Measurements from ENCODE around the gene LSM11.

LSM11 gene

GRCh38 chr5:157734436-157734835, 9.1 kb upstream of the LSM11 start:
- no peak for DNase-seq (ENCODE audit: low read depth)

- DNase-seq (ENCODE audit: low read depth), result no peak
Observed at GRCh38 chr5:157735991-157736390, 7.5 kb upstream of the LSM11 start.

- DNase-seq (ENCODE audit: low read depth), result no peak
Observed at GRCh38 chr5:157739388-157740228, 3.9 kb upstream of the LSM11 start.

- no peak for DNase-seq (ENCODE audit: low read depth)
Observed at GRCh38 chr5:157740229-157740610, 3.3 kb upstream of the LSM11 start.

- no peak for DNase-seq (ENCODE audit: low read depth)
Observed at GRCh38 chr5:157741131-157741530, 2.4 kb upstream of the LSM11 start.

GRCh38 chr5:157744051-157745011, 819 bp downstream of the LSM11 start:
- DNase-seq (ENCODE audit: low read depth), result no peak

- no peak for DNase-seq (ENCODE audit: low read depth)
Observed at GRCh38 chr5:157745041-157745456, 1.5 kb downstream of the LSM11 start.

- DNase-seq (ENCODE audit: low read depth), result no peak
Observed at GRCh38 chr5:157747173-157747740, 3.7 kb downstream of the LSM11 start.

- DNase-seq (ENCODE audit: low read depth), result no peak
Observed at GRCh38 chr5:157747766-157748700, 4.5 kb downstream of the LSM11 start.

- no peak for DNase-seq (ENCODE audit: low read depth)
Observed at GRCh38 chr5:157748760-157749461, 5.4 kb downstream of the LSM11 start.

GRCh38 chr5:157749462-157749799, 5.9 kb downstream of the LSM11 start:
- no peak for DNase-seq (ENCODE audit: low read depth)

- no peak for DNase-seq (ENCODE audit: low read depth)
Observed at GRCh38 chr5:157750320-157750719, 6.8 kb downstream of the LSM11 start.

- no peak for DNase-seq (ENCODE audit: low read depth)
Observed at GRCh38 chr5:157756122-157756521, 12.6 kb downstream of the LSM11 start.

- no peak for DNase-seq (ENCODE audit: low read depth)
Observed at GRCh38 chr5:157758706-157759105, 15.2 kb downstream of the LSM11 start.

GRCh38 chr5:157761690-157762621, 18.4 kb downstream of the LSM11 start:
- DNase-seq (ENCODE audit: low read depth), result no peak

GRCh38 chr5:157764531-157764930, 21.0 kb downstream of the LSM11 start:
- no peak for DNase-seq (ENCODE audit: low read depth)

GRCh38 chr5:157766442-157766841, 22.9 kb downstream of the LSM11 start:
- DNase-seq (ENCODE audit: low read depth), result no peak

- no peak for DNase-seq (ENCODE audit: low read depth)
Observed at GRCh38 chr5:157766902-157767301, 23.4 kb downstream of the LSM11 start.

- no peak for DNase-seq (ENCODE audit: low read depth)
Observed at GRCh38 chr5:157767689-157768088, 24.2 kb downstream of the LSM11 start.

- no peak for DNase-seq (ENCODE audit: low read depth)
Observed at GRCh38 chr5:157770665-157771064, 27.2 kb downstream of the LSM11 start.

All from stimulated activated CD4-positive, alpha-beta T cell treated with anti-CD3 and anti-CD28 coated beads, Interleukin-2, amount 100 ng/mL, for 4 hours (primary cell).